H9 (cell line): ENCODE data around the gene FAM227B. TPM values are rescaled to one million over a fixed set of nuclear protein-coding genes. Genes with fewer than 3 reads are reported as not detected.

Experiments
- DNase-seq: peaks from one replicate; pipeline ENCODE4 v3.0.0-alpha.2; 2017
- H2AFZ ChIP-seq: one replicate; pipeline ENCODE4 v1.6.1; 2013; ENCODE audit warnings: mild to moderate bottlenecking, low read length, control low read depth, moderate library complexity
- H2AK5ac ChIP-seq: 2 replicates; pipeline ENCODE4 v1.6.1; 2013; ENCODE audit warnings: low read length, control low read depth, mixed read lengths; ENCODE audit not compliant: insufficient read length
- H2BK120ac ChIP-seq: one replicate; pipeline ENCODE4 v1.6.1; 2013; ENCODE audit warnings: low read depth, mild to moderate bottlenecking, low read length, control low read depth, inconsistent platforms; ENCODE audit not compliant: poor library complexity, severe bottlenecking
- H2BK12ac ChIP-seq: 2 replicates; pipeline ENCODE4 v1.6.1; 2013; ENCODE audit warnings: low read length, control low read depth, mixed read lengths, low read depth; ENCODE audit not compliant: insufficient read length
- H2BK15ac ChIP-seq: 2 replicates; pipeline ENCODE4 v1.6.1; 2013; ENCODE audit warnings: low read depth, low read length, control low read depth
- H2BK20ac ChIP-seq: one replicate; pipeline ENCODE4 v1.6.1; 2013; ENCODE audit warnings: low read depth, mild to moderate bottlenecking, low read length, control low read depth, inconsistent platforms; ENCODE audit not compliant: poor library complexity, severe bottlenecking
- H2BK5ac ChIP-seq: 2 replicates; pipeline ENCODE4 v1.6.1; 2013; ENCODE audit warnings: low read length, control low read depth, mixed read lengths; ENCODE audit not compliant: insufficient read length
- H3K14ac ChIP-seq: 2 replicates; pipeline ENCODE4 v1.6.1; 2013; ENCODE audit warnings: low read length, control low read depth; ENCODE audit not compliant: insufficient read depth
- H3K18ac ChIP-seq: 2 replicates; pipeline ENCODE4 v1.6.1; 2013; ENCODE audit warnings: low read depth, mild to moderate bottlenecking, mixed read lengths, low read length, control low read depth; ENCODE audit not compliant: insufficient read length
- H3K23ac ChIP-seq: 2 replicates; pipeline ENCODE4 v1.6.1; 2013; ENCODE audit warnings: low read length, control low read depth, mixed read lengths, low read depth; ENCODE audit not compliant: insufficient read length
- H3K23me2 ChIP-seq: 2 replicates; pipeline ENCODE4 v1.6.1; 2013; ENCODE audit warnings: low read depth, mild to moderate bottlenecking, mixed read lengths, low read length, control low read depth; ENCODE audit not compliant: insufficient read length, poor library complexity, severe bottlenecking
- H3K27ac ChIP-seq: 2 replicates; pipeline ENCODE4 v1.5.1; 2013; ENCODE audit warnings: low read length, control low read depth, mixed read lengths, low read depth; ENCODE audit not compliant: insufficient read length
- H3K27me3 ChIP-seq: 2 replicates; pipeline ENCODE4 v1.6.1; 2013; ENCODE audit warnings: low read length, control low read depth, inconsistent platforms; ENCODE audit not compliant: insufficient read depth
- H3K4ac ChIP-seq: 2 replicates; pipeline ENCODE4 v1.6.1; 2013; ENCODE audit warnings: low read depth, mild to moderate bottlenecking, control low read depth, inconsistent platforms, low read length, moderate library complexity
- H3K4me1 ChIP-seq: 2 replicates; pipeline ENCODE4 v1.6.1; 2013; ENCODE audit warnings: low read length, control low read depth, inconsistent platforms; ENCODE audit not compliant: insufficient read depth
- H3K4me2 ChIP-seq: 2 replicates; pipeline ENCODE4 v1.6.1; 2013; ENCODE audit warnings: low read length, control low read depth, mixed read lengths; ENCODE audit not compliant: insufficient read length, insufficient read depth
- H3K56ac ChIP-seq: 2 replicates; pipeline ENCODE4 v1.6.1; 2013; ENCODE audit warnings: low read depth, mild to moderate bottlenecking, mixed read lengths, low read length, control low read depth; ENCODE audit not compliant: insufficient read length
- H3K79me1 ChIP-seq: 2 replicates; pipeline ENCODE4 v1.6.1; 2013; ENCODE audit warnings: low read depth, mild to moderate bottlenecking, moderate library complexity, low read length, control low read depth, inconsistent platforms; ENCODE audit not compliant: insufficient read depth, poor library complexity, severe bottlenecking
- H3K79me2 ChIP-seq: 2 replicates; pipeline ENCODE4 v1.6.1; 2013; ENCODE audit warnings: low read length, control low read depth, inconsistent platforms; ENCODE audit not compliant: insufficient read depth
- H3K9ac ChIP-seq: 2 replicates; pipeline ENCODE4 v1.6.1; 2013; ENCODE audit warnings: low read length, control low read depth, mixed read lengths; ENCODE audit not compliant: insufficient read length; ENCODE audit errors: extremely low read depth
- H3K9me3 ChIP-seq: one replicate; pipeline ENCODE4 v1.6.1; 2013; ENCODE audit warnings: low read depth, low read length, inconsistent platforms; ENCODE audit not compliant: control insufficient read depth
- H3T11ph ChIP-seq: one replicate; pipeline ENCODE4 v1.6.1; 2013; ENCODE audit warnings: mild to moderate bottlenecking, low read length, control low read depth, inconsistent platforms
- H4K20me1 ChIP-seq: one replicate; pipeline ENCODE4 v1.6.1; 2013; ENCODE audit not compliant: control insufficient read depth, insufficient read length, insufficient read depth
- H4K5ac ChIP-seq: 2 replicates; pipeline ENCODE4 v1.6.1; 2013; ENCODE audit warnings: low read depth, mild to moderate bottlenecking, mixed read lengths, low read length, control low read depth; ENCODE audit not compliant: insufficient read length
- H4K8ac ChIP-seq: replicated peaks from 2 replicates; pipeline ENCODE4 v1.6.1; 2013; ENCODE audit warnings: low read length, control low read depth, mixed read lengths, low read depth; ENCODE audit not compliant: insufficient read length
- H4K91ac ChIP-seq: 2 replicates; pipeline ENCODE4 v1.6.1; 2013; ENCODE audit warnings: low read depth, mild to moderate bottlenecking, moderate library complexity, mixed read lengths, low read length, control low read depth; ENCODE audit not compliant: insufficient read length
- H3K27ac Mint-ChIP-seq, 3 experiments: 2 replicates in 2 of 3; 3 replicates in 1 of 3; pipeline ENCODE4 v1.8.0; 2020 to 2021; ENCODE audit warnings: mixed read lengths in 3 of 3, mild to moderate bottlenecking in 1 of 3, moderate library complexity in 1 of 3
- H3K27me3 Mint-ChIP-seq: 2 replicates; pipeline ENCODE4 v1.8.0; 2021; ENCODE audit warnings: low read depth, mild to moderate bottlenecking, moderate library complexity, mixed read lengths
- H3K36me3 Mint-ChIP-seq, 3 experiments: 2 replicates in 2 of 3; 3 replicates in 1 of 3; pipeline ENCODE4 v1.8.0; 2020 to 2021; ENCODE audit warnings: low read depth in 3 of 3, mixed read lengths in 3 of 3; ENCODE audit not compliant: insufficient read depth in 1 of 3
- H3K4me1 Mint-ChIP-seq, 2 experiments: 2 replicates each; pipeline ENCODE4 v1.8.0; 2020; ENCODE audit warnings: mixed read lengths in 2 of 2
- H3K4me3 Mint-ChIP-seq, 2 experiments: 2 replicates in 1 of 2; 3 replicates in 1 of 2; pipeline ENCODE4 v1.8.0; 2020 to 2021; ENCODE audit warnings: mild to moderate bottlenecking in 2 of 2, mixed read lengths in 2 of 2, moderate library complexity in 1 of 2
- H3K9me3 Mint-ChIP-seq, 2 experiments: 2 replicates in 1 of 2; 3 replicates in 1 of 2; pipeline ENCODE4 v1.8.0; 2020; ENCODE audit warnings: mild to moderate bottlenecking in 2 of 2, mixed read lengths in 2 of 2, moderate library complexity in 1 of 2
- CTCF ChIP-seq: fragments of 200-600 bp; sonication (generic); conservative IDR thresholded peaks from 3 replicates; pipeline ENCODE4 v1.8.0; 2021; ENCODE audit warnings: antibody characterized with exemption, mild to moderate bottlenecking
- WGBS: extraction: QIAGEN DNeasy Blood & Tissue Kit; methylation state at CpG from one replicate; pipeline ENCODE4 v1.1.7; 2013; ENCODE audit warnings: missing lambda C conversion rate, low lambda C conversion rate, mixed read lengths; ENCODE audit not compliant: insufficient read length; ENCODE audit errors: extremely low coverage; 5-methylcytosine and 5-hydroxymethylcytosine counted together
- total RNA-seq: library from RNA; stranded (reverse); gene quantifications from 2 replicates; pipeline ENCODE4 v1.2.1, GENCODE V29; 2021

Gene FAM227B
- total RNA-seq, 1 experiment from 2014 or later: 5.5 TPM

GRCh38 chr15:49621887-49622286 lies 1.3 kb upstream of the FAM227B start:
- no peak overlapping the region for H4K5ac ChIP-seq
- no CpG with 5 or more reads among the region's 1 CpG for WGBS
- H4K91ac ChIP-seq: no peak overlapping the region
- peak overlapping the region; percentile 33 for H3K9ac ChIP-seq
- Mint-ChIP-seq H3K36me3 (peaks cover 21 to 32% (median 30%) of the 10 kb centered on the region in 3 experiments), H3K9me3 (peaks cover 10 to 13% of the 10 kb centered on the region in 2 experiments; a peak in 3 of 5 replicates), H3K27me3 (no peaks in the 10 kb centered on the region), H3K4me1 (peaks cover 24 to 25% of the 10 kb centered on the region in 2 experiments), H3K27ac (no peak overlapping the region; a peak in 3 of 7 replicates), H3K4me3 (peak overlapping the region; percentile 94 to 98)
- no peak overlapping the region for H3K27ac ChIP-seq
- H2BK12ac ChIP-seq: no peak overlapping the region
- H3K23ac ChIP-seq: no peak overlapping the region
- no peaks in the 10 kb centered on the region for H3K27me3 ChIP-seq
- peaks cover 4% of the 10 kb centered on the region for H3K23me2 ChIP-seq
- peaks cover 4% of the 10 kb centered on the region for H3K9me3 ChIP-seq
- no peak for TF ChIP-seq CTCF
- no peak overlapping the region for H4K8ac ChIP-seq
- H3T11ph ChIP-seq: no peak overlapping the region
- H2BK15ac ChIP-seq: no peak overlapping the region
- H2AK5ac ChIP-seq: no peak overlapping the region
- peak overlapping the region; percentile 92 for H3K4me2 ChIP-seq
- no peak overlapping the region for H3K18ac ChIP-seq
- no peaks in the 10 kb centered on the region for H3K4me1 ChIP-seq
- H2BK20ac ChIP-seq: no peak overlapping the region
- no peak overlapping the region for H2BK5ac ChIP-seq
- no peak overlapping the region for H2AFZ ChIP-seq
- DNase-seq: no peak
- H3K79me2 ChIP-seq: peaks cover 6% of the 10 kb centered on the region; the same call in 1 of the 2 replicates
- H2BK120ac ChIP-seq: no peak overlapping the region
- no peak overlapping the region for H3K56ac ChIP-seq
- H3K79me1 ChIP-seq: peaks cover 5% of the 10 kb centered on the region
- H3K14ac ChIP-seq: no peak overlapping the region
- H3K4ac ChIP-seq: no peak overlapping the region
- no peaks in the 10 kb centered on the region for H4K20me1 ChIP-seq
